Activated CD4-positive, alpha-beta T cell treated with anti-CD3 and anti-CD28 coated beads for 24 hours (primary cell): ENCODE results near the gene OR5K2.

Experiments used
- DNase-seq, 2 donors: peaks; one replicate each; pipeline ENCODE4 v3.0.0-alpha.2; 2020; ENCODE audit warnings: low read depth in 2 of 2

Gene OR5K2

DNA sequence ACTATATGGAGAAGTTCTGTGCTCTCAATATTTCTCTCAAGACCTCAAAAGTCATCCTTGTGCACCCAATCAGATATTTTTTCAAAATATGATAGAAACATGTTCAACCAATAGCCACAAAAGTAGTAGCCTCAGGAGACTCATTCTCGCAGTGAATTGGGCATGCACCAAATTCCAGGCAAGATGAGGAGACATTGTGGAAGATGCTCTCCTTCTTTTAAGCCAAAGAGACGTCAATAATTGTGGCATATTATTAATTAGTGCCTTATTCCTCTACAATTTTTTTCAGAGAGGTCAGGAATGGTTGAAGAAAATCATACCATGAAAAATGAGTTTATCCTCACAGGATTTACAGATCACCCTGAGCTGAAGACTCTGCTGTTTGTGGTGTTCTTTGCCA, at the start of gene OR5K2:
TSS of gene OR5K2 (plus strand) at position 301 of the 400 bp plus-strand sequence. CDS start at position 301, 0 bp downstream.
- DNase-seq, result no peak

DNA sequence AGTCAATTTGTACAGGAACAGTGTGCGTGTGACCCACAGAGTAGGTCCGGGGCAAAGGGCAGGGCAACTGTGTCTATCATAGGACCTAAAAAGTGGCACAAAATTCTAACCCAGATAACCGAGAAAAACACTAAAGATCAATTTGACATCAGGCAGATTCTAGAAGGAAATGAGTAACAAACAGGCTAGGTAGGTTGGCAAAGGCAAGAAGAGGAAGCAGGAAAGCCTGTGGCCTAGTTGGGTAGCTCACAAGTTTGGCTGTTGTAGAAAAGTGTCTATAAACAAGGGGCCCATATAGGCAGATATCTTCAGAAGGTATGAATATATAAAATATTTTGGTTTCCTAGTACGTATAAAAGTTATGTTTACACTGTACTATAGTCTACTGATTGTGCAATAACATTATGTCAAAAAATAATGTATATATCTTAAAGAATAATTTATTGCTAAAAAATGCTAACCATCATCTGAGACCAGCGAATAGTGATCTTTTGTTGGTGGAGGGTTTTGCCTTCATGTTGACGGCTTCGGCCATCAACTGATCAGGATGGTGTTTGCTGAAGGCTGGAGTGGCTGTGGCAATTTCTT, 47.8 kb upstream of the OR5K2 start:
- no peak for DNase-seq

DNA sequence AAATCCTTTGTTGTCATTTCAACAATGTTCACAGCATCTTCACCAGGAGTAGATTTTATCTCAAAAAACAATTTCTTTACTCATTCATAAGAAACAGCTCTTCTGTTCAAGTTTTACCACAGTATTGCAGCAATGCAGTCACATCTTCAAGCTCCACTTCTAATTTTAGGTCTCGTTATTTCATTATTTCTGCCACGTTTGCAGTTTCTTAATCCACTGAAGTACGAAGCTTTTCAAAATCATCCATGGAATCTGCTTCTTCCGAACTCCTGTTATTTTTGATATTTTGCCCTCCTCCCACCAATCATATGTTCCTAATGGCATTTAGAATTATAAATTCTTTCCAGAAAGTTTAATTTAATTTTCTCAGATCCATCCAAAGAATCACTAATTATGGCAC, 47.1 kb upstream of the OR5K2 start:
- no peak for DNase-seq

DNA sequence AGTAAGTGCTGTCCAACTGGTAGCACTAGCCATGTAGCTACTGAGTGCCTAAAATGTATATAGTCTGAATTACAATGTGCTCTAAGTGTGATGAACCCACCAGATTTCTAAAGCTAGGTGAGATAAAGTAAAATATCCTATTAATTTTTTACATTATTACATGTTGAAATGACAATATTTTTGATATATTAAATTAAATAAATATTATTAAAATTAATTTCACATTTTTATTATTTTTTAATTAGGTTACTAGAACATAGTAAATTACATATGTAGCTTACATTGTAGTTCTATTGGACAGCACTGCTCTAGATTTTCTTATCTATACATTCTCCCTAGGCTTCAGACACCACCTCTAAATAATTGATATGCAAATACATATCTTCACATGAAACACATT, 43.7 kb upstream of the OR5K2 start:
- no peak for DNase-seq

DNA sequence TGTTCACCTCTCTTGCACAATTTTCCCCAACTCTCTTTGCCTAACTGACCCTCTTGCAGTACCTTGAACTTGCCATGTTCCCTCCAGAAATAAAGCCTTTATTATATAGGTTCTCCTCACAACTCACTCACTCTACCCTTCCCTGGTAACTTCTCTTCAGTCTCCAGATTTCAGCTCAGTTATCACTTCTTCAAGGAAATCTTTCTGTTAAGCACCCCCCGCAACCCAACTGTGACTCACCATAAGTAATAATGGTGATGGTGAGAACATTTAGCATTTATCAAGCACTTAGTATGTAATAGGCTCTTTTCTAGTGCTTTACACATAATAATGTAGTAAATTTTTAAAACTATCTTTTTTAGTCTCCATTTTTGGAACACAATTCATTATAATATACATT, 42.6 kb upstream of the OR5K2 start:
- DNase-seq, result no peak

DNA sequence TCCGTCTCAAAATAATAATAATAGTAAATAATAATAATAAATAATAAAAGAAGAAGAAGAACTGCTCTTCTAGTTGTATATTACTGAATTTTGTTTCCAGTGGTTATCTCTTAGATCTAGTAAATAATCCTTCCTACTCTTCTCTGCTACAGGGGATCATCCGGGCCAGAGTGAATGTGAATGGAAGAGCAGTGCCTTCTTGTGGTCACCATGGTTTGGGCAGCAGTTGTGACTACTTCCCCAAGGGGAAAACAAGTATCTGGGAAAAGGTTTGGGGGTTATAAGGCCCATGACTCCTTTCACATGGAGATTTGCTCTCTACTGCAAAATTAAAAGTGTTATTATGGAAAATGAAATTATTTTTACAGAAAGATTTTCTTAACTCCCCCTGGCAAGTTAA, 39.9 kb upstream of the OR5K2 start:
- no peak for DNase-seq

DNA sequence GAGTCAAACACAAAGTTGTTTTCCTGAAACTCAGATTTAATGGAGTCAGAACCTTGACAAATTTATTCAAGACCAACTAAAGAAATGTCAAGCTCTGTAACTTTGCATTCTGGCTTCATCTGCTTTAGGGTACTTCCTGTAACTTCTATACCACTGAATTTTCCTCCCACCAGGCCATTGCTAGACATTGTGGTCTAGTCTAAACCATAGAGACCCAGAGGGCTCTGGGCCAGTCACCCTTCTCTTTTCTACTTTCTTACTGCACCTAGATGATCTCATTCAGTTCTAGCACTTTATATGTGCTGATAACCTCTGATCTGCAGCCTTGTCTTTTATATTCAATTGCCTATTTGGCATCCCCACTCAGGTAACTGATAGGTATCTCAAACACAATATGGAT, 37.3 kb upstream of the OR5K2 start:
- no peak for DNase-seq

DNA sequence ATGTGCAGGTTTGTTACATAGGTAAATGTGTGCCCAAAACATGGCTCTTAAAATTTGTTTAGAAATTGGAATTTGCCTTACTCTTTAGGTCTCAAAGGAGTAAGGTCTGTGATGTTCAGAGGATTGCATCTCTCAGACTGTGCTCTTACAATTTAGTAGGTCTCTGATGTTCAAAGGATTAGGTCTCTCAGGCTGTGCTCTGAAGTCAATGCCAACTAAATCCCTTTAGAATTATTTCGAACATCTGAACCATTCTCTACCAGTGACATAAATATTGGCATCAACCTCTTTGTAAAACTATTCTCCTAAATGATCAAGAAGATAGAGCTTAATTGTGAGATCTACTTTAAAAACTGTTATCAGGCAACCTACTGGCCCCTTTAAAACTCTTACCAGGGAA, 34.6 kb upstream of the OR5K2 start, which contains the start of gene OR5K1:
TSS of gene OR5K1 (plus strand) at position 301 of the 400 bp plus-strand sequence. CDS start 6,376 bp downstream, outside the sequence.
- no peak for DNase-seq

DNA sequence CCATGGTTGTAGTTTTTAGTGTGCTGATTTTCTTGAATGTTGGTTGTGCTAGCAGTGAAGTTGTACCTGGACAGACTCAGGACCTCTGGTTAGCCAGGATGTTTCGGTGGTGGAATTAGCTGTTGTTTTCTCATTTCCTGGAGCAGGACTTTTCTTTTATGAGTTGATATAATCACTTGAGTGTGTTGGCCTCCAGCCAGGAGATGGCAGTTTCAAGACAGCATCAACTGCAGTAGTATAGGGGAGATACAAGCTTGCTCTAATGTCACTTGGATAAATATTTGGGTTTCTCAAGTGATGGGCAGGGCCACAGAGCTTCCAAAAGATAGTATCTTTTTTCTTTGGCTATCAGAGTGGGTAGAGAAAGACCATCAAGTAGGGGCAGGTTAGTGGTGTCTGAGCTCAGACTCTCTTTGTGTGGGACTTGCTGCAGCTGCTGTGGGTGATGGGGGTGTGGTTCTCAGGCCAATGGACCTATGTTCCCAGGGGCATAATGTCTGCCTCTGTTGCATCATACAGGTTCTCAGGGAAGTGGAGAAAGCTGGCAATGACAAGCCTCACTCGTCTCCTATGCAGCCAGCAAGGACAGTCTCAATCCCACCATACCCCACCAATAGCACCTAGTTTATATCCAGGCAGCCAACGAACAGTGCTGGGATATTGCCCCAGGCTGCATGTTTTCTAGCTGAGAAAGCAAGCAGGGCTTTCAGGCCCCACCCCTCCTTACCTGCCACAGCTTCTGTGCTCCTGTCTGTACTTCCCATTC, 14.6 kb upstream of the OR5K2 start:
- DNase-seq, result no peak

DNA sequence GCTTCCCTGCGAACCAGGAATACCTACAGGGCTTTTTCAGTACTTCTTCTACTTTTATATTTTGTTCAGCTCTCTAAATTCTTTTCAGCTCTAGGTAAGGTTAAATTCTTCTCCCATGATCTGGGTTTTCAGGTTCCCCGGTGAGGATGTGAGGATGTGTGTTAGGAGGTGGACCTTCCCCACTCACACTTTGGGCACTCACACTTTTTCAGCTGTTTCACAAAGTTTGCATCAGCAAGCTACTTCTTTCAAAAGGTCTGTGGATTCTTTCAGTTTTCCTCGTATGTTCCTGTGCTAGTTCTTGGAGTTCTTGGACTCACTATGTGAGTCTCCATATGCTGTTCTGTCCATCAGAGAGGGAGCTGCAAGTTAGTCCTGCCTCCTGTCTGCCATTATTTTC, 13.9 kb upstream of the OR5K2 start:
- DNase-seq, result no peak

DNA sequence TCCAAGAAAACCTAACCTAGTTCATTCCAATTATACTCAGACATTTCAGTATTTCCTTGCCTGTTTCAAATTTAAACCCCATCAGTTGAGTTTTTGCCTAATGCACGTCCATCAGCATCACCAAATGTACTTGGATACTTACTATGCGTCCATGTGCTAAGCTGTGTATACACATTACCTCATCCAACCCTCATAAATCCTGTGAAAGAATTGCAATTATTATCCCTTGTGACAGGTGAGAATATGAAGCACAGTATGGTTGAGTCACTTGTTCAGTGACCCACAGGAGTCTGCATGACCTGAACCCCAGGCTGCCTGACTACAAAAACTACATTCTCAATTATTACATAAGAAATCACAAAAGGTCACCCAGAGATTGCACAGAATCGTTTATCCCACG, 2.5 kb downstream of the OR5K2 start:
- no peak for DNase-seq

DNA sequence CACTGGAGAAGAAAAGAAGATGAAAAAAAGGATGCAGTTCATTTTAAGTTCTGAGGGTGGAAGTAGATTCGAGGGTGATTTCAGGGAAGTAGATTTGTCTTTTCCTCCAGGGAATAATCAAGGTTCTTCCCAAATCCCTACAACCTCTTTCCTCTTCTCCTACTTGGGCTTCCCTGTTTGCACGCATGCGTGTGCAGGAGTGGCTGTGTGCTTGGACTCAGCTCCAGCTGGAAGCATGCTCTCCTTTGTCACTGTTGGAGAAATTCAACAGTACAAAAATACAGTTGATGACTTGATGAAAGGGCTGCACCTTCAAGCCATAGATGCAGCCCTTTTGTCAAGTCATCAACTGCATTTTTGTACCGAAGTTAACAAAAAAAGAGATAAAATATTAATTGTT, 3.8 kb downstream of the OR5K2 start:
- no peak for DNase-seq

DNA sequence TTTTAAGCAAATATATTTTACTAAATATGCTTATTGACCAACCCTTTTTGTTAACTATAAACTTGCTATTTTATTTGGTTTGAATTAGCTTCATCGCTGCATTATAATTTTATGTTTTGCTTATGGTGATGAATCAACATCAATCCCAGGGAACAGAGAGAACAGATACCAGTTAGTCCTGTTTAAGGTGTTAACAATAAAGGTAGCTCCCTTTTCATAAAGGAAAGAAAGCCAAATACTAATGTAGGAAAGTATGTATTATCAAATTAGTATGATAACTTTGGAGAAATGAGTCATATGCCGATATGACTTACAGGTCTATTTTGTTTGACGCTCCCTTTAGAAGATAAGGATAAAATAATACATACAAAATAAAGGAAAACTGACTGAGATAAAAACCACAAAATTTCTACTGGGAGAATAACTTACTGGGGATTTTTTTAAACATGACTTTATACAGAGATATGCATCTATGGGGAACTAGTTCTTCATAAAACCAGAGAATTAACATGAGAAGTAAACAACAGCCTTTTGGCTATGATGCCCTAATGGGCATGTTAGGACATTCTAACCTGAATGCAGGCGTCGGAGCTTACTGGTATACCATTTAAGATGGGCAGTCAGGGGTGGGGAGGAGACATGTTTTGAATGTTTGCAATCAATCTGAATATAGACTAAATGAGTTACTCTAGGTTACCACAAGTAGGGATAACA, 4.5 kb downstream of the OR5K2 start:
- no peak for DNase-seq

DNA sequence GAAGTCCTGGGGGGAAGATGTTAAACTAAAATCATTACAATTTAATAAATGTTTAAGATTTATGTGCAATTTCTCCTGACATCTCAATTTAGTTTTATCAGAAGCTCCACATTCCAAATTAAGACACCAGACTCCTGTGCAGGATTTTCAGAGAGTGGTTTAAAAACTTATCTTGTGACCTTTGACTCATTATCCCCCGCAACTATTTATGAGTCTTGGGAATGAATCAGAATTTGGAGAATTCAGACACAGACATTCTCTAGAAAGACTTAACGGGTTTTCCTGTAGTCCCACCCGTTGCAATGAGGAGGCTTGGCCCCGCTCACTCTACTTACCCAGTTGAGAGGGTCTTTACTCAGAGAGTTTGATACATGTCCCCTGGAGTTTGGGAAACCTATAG, 7.1 kb downstream of the OR5K2 start:
- DNase-seq, result no peak

DNA sequence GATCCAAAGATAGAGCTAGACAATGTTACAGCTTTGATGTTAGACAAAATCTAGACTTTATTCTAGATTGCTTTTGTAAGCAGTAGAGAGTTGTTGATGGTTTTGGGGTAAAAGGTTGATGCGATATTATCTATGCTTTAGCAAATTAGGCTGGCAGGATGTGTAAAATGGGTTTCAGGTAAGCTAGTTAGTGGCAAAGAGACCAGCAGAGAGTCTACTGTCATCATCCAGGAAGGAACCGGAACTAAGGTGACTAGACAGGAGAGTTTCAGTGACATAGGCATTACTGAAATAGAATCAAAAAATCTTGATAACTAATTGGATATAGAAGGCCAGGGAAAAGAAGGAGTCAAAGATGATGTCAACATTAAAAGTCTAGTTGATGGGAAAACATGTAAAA, 11.1 kb downstream of the OR5K2 start:
- no peak for DNase-seq

DNA sequence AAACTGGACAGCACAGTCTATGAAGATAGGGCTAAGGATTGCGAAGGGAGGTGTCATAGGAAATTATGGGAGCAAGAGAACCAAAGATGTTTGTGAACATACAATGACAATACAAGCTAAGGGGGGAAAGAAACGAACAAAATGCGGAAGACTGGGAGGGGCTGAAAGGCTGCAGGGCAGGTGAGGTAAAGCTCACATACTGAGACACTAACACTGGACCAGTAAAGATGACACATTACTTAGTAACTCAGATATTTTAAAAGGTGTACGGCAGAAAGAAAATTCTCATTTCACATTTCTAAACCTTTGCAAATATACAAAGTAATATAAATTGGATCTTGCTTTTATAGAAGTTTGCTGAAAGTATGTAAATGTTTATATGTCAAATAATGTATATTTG, 15.1 kb downstream of the OR5K2 start:
- DNase-seq, result no peak

DNA sequence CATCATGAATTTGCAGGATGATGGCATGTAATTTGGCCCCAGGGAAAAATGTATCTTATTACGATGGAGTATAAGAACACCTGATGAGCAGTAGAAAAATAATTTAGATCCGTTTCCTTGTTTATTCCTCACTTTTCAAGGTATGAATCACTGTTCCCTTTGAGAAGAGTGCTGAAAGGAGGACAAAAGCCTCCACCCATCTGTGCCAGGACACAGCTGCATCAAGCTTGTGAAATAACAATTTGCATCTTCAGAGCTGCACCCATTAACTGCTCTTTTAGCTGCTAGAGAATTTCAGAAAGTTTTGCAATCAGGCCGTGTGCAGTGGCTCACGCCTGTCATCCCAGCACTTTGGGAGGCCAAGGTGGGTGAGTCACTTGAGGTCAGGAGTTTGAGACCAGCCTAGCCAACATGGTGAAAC, 15.6 kb downstream of the OR5K2 start:
- no peak for DNase-seq

DNA sequence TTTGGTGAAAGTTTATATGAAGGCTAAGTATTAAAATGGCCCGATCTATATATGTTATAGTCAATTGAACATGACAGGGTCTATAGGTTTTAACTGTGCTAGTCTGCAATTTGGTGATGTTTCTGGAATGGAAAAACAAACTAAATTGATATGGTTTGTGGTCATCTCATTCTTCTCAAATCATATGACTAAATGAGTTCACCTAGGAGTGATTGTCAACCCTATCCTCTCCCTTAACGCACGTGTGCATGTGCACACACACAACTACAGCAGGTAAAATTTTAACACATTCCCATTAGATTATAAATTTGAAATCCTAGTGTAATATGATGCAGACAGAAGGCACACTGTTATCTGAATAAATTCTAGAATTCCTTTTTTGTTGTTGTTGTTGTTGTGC, 16.3 kb downstream of the OR5K2 start:
- no peak for DNase-seq

DNA sequence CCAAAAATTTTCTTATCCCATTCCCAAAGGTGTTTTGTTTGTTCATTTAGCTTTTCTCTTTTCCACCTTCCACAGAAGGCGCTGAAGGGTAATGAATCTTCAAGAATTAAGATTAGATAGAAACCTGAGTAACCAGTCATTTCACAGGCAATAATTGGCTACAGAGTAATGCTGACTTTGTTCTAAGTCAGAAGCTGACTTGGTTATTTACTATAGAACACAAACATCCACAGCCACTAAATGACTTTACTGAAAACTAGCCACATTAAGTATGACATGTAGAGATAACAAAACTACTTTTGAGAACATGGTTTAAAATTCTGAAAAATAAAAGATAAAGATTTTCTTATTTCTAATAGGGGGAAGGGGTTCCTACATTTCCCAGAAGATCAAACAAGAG, 17.5 kb downstream of the OR5K2 start:
- no peak for DNase-seq

DNA sequence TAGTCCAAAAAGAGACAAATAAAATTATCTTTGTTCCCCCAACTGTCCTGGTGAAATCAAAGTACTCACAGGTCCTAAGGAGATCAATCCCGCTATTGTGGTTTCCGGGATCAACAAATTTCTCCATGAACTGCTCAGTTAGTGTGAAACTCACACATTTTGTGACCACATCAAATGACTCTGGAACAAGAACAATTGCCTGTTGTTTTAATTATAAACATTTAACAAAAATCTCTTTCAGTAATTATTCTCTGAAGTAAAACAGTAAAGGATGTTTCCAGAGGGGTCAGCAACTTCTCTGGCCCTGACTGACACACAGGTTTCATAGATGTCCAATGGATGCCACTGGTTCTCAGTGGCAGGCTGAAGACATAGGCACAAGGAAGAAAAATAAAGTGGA, 21.3 kb downstream of the OR5K2 start:
- DNase-seq, result no peak

DNA sequence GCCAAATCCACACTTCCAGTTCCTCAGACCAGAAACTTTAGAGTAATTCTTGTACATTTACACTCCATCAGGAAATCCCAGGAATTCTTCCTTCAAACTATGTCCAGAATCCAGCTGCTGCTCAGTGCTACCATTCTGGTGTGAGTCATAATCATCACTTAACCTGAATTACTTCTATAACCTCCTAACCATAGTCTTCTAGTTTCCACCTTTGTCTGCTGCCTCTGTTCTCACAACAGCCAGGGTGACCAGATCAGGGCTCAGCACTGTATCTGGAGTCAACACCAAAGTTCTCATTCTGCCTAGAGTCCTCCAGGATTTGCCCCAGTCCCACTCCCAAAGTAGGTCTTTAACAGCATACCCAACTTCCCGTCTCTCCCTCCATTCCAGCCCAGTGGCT, 21.9 kb downstream of the OR5K2 start:
- DNase-seq, result no peak

DNA sequence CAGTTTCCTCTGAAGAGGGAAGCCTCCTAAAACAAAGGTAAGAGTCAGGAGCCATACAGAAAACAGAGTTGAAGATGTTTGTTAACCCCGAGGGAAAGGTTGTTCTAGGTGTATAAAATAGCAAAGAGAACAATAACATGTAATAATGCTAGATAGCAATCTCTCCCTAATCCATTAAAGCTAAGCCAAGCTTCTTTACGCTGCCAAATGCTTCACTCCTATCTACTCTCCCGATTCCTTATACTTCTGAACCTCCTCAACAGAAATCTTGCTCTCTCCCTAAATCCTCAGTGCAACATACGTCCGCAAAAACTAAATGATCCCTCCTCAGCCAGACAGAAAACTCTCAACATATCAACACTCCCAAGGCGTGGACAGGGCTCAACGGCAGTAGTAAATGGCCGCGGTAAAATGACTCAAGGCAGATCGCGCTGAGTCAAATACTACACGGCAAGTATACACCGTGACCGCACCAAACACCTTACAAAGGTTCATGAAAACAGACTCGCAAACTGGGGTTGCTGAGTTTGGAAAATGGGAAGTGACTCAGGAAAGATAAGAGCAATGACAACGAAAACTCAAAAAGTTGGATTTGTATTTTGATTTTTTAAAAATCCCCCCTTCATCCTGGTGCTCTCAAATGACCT, 24.5 kb downstream of the OR5K2 start:
- DNase-seq, result peak in 1 of 2 donors; percentile 42
